ENCODE measurements around the gene PPP1R18.

The PPP1R18 gene

DNA sequence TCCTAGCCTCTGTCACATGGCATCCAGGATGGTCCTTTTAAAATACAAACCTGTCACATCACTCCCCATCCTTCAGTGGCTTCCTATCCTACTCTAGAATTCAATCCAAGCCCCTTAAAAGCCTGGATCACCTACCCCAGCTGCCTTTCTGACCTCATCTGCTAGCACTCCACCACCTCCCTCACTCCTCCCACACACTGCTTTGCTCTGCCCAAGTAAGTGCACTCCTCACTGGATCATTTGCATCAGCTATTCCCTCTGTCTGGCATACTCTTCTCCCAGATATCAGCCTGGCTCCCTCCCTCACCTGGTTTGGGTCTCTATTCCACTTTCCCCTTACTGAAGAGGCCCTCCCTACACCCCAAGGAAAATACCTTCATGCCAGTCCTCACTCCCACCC is 29.0 kb downstream of the PPP1R18 start:
- no peak for DNase-seq

GRCh38 chr6:30656513-30656912 is 29.9 kb downstream of the PPP1R18 start:
- DNase-seq = no peak

DNA sequence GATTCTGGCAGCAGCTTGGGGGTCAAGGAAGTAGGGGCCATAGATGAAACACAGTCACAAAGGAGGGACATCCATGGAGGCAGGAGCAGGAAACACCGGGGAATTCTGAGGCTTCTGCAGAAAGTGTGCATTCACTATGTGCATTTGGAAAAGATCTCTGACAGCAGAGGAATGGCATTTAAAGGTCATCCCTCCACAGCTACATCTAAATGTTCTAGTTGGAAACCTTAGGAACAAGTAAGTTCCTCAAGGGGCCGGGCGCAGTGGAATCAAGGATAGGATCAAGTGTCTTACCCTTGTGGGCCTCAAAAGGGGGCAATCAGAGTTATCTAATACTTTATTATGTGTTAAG is 30.7 kb downstream of the PPP1R18 start:
- no peak for DNase-seq

- DNase-seq = no peak
Measured at GRCh38 chr6:30654798-30655742, 31.4 kb downstream of the PPP1R18 start.

DNA sequence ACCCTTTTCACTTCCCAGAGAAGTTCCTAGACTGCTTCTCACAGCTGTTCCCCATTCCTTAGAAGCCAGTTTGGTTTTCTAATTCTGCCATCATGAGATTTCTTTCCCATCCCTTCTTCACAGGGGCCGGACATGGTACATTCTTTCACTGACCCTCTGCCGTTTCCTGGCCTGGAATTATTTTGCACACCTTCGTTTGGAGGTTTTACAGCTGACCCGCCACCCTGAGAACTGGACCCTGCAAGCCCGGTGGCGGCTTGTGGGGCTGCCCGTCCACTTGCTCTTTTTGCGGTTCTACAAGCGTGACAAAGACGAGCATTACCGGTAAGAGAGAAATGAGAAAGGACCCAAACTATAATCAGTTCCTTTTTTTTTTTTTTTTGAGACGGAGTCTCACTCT is 35.3 kb downstream of the PPP1R18 start:
- DNase-seq = no peak

DNA sequence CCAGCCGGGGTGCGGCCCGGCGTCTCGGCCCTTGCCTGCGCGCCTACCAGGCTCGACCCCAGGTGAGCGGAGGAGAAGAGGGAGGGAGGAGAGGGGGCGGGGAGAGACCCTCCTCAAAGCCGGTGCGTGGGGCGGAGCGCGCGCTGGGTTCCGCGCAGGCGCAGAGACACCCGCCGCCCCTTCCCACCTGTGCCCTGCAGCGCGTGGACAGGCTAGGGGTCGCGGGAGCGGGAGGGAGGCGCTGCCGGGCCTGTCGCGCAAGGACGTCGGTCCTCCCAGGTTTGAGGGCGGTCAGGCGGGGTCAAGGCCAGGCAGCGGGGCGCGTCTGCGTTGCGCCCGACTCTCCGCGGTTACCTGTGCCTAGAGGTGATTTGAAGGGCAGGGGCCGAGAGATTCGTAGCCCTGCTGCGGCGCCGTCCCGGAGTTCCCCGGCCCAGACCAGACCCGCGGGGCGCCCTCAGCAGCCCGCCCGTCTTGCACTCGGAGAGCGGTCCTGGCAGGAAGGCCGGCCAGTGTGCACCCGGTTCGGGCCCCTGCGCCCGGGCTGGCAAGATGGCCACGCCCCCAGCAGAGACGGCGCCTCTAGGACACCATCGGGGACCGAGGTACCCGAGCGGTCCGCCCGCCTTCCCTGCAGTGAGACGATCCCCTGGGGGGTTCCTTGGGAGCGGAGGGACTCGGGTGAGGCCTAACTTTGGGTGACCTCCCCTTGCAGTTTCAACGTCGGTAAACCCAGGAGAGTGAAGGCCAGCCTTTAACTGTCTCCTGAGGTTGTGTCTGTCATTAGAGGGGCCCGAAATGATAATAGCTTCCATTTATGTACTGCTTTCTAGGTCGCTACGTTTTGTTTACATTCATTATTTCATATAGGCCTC is 39.0 kb downstream of the PPP1R18 start:
- peak; percentile 80 for DNase-seq

DNA sequence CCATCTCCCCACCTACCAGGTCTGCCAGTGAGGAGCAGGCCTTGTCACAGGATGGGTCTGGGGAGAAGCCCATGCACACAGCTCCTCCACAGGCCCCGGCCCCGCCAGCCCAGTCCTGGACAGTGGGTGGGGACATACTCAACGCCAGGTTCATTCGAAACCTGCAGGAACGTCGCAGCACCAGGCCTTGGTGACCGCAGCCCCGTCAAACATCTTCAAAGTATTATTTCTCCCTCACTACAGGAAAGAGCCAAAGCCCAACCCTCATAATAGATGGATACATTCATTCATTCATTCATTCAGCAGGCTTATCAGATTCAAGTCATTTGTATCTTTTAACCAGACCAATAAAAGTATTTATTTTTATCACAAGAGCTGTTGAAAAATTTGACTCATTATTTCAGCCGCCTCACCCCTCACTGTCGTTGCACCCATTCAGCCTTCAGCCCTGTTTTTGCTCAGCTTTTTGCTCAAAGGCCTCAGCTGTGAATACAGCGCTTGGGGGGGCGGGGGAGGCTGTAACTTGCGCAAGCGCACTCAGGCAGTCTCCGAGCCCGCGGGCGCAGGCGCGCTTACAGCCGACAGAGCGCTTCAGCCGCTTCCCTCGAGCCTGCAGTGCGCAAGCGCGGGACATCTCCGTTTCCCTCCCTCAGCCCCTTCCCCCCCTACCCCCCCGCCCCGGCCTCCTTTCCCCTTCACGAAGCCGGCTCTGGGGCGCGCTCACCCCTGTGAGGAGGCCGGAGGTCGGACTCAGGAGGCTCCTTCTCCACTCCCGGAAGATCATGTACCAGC is 39.8 kb downstream of the PPP1R18 start, which contains the start of gene C6orf136:
TSS of gene C6orf136 (plus strand) at position 684 of the 792 bp plus-strand sequence. CDS start at position 783, 99 bp downstream.
- DNase-seq = peak; percentile 94

GRCh38 chr6:30645989-30646388 is 40.5 kb downstream of the PPP1R18 start:
- no peak for DNase-seq

DNA sequence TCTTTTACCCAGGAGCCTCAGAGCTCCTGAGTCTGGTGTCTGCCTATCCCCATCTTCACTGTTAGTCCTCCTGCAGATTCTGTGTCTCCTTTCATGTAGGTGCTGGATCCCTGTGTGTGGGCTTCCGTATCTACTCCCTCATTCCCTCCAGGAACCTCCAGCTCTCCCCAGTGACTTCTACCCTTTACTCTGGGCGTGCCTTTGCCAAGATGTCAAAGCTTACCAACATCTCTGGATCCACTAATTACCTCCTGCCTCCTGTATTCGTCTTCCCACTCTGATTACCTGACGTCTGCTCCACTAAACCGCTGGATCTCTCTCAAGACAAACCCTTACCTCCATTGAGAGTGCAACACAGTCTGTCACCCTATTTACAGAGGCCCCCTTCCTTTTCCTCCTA is 41.7 kb downstream of the PPP1R18 start:
- DNase-seq = no peak

DNA sequence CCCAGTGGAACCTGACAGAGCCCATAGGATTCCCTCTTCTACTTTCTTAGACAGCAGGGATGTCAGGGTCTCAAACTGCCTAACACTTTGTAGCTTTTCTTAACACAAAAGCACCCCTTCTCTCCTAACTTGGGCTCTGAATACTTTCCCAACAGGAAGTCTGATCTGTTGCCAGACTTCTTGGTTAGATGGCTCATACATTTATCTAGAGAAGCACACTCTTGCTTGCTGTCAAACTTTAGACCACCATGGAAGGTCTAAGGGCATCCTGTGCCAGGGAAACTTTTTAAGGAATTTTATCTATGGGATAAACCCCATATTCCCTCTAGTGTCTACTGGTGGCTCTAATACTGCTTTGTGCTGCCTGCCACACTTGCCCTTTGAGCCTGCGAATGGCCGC is 42.8 kb downstream of the PPP1R18 start:
- no peak for DNase-seq

DNA sequence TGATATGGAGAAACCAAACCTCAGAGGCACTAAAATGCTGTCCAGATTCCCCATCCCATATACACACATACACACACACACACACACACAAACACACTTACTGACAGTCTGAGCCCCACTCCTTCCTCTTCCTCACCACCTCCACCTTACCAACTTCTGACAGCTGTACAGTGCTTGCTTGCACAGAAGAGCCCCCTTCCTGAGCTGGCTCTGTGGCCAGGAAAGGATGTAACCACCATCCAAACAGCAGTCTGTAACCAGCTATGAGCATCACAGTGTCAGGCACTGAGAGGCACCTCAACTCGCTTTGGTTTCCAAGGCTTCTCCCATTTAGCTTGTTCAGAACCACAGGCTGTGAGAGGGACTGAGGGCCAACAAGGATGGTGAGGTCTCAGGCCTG is 45.4 kb downstream of the PPP1R18 start:
- DNase-seq = no peak

DNA sequence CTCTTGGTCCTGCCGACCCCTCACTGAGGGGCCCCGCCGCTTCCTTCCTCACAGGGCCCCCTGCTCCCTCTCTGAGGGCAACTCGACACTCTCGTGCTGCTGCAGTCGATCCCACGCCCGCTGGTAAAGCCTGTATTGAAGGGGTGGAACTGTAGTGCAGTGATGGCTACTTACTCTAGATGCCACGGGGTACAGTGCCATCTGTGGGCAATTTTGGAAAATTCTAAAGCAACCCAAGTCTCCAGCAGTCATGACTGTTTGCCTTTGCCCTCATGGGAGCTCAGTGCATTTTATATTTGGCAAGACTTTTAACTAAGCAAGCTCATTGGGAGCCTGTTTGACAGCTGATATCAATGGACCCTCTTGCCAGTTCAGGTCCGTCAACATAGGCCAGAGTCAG is 46.0 kb downstream of the PPP1R18 start:
- DNase-seq = no peak

DNA sequence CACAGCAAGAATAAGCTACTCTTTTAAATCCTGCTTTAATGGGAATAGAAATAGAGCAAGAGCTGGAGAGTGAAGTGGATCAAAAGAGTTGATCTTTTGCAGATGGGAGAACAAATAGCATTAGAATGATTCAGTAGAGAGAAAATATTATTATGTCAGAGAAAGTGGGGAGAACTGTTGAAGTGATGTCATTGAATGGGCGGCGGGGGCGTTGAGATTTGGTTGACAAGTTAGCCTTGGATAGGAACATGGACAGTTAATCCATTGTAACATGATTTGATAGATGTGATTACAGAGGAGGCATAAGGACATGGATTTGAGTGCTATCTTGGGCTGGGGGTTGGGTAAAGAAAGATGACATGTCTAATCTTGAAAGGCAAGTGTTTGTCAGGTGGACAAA is 50.6 kb downstream of the PPP1R18 start:
- DNase-seq = no peak

DNA sequence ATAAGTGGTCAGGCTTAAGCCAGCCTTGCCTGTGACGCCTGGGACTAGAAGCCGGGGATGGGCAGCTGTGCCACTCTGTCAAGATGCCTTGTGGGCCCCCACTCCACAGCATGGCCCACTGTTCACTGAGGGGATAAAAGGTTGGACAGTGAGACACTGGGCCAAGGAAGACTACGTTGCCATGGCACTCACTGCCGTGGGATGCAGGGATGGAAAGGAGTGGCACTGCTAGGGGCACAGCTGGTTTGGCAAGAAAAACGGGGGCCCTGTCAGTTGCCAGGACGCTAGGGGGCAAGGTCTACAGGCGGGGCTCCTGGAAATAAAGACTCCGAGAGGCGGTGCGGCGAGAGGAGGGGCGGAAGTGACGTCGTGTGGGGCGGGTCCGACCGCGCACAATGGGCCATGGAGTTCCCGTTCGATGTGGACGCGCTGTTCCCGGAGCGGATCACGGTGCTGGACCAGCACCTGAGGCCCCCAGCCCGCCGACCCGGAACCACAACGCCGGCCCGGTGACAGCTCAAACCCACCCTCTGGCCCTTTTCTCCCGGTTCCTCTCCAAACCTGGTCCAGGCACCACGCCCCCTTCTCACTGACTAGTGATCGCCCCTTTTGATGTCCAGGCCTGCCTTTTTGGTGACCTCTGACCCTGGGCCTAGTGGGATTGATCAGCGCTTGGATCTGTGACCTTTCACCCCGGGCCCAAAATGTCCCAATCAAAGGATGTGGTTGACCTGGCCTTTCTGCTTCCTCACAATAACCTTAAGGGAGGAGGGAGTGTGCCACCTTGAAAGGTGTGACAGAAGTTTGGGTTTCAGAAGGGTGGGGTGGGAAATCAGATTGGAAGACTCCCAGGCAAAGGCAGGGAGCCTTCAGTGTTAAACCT is 59.7 kb downstream of the PPP1R18 start, which contains the start of gene ATAT1:
TSS of gene ATAT1 (plus strand) at position 391 of the 883 bp plus-strand sequence.
- DNase-seq = peak; percentile 83

Data from stimulated activated CD4-positive, alpha-beta T cell treated with anti-CD3 and anti-CD28 coated beads, Interleukin-1b, Interleukin-23, amount 100 ng/mL, for 48 hours (primary cell).